ENCODE results near the gene NAA80. TPM values are rescaled to one million over a fixed set of nuclear protein-coding genes. Genes with fewer than 3 reads are reported as not detected.
A peak's percentile ranks its signal among the peaks of the same experiment; 100 is the strongest.

NAA80 gene
- total RNA-seq, 1 donor from 2014 or later: 17.3 TPM

- DNase-seq: peak; percentile 58
- no peak overlapping the region for H3K4me3 Mint-ChIP-seq
- H3K9me3 Mint-ChIP-seq: no peaks in the 10 kb centered on the region
- H3K27me3 Mint-ChIP-seq: no peaks in the 10 kb centered on the region
- no peak overlapping the region for H3K27ac Mint-ChIP-seq
- H3K36me3 Mint-ChIP-seq (ENCODE audit: low read depth): peaks cover 2% of the 10 kb centered on the region
- intact Hi-C loops (cut with micrococcal nuclease): loop anchor here (5.0 to 10.0 kb wide), 2 partner anchors 315 to 622 kb away; partner anchors contain the start of genes APEH and CISH
- H3K4me1 Mint-ChIP-seq: peaks cover 29% of the 10 kb centered on the region
These were observed 2.4 kb downstream of the NAA80 start for GRCh38 chr3:50296721-50297383.

GRCh38 chr3:50295553-50296431 lies 3.4 kb downstream of the NAA80 start:
- Mint-ChIP-seq H3K27me3 (no peaks in the 10 kb centered on the region), H3K9me3 (no peaks in the 10 kb centered on the region), H3K27ac (peak overlapping the region; percentile 51), H3K4me3 (no peak overlapping the region), H3K36me3 (ENCODE audit: low read depth) (peaks cover 8% of the 10 kb centered on the region), H3K4me1 (peaks cover 29% of the 10 kb centered on the region)
- peak; percentile 56 for DNase-seq
- intact Hi-C loops (cut with micrococcal nuclease): loop anchor here (5.0 to 10.0 kb wide), 2 partner anchors 317 to 621 kb away; partner anchors contain the start of genes APEH and CISH

GRCh38 chr3:50294492-50295403 lies 4.5 kb downstream of the NAA80 start:
- no peak overlapping the region for H3K27ac Mint-ChIP-seq
- H3K4me1 Mint-ChIP-seq: peaks cover 22% of the 10 kb centered on the region
- no peaks in the 10 kb centered on the region for H3K9me3 Mint-ChIP-seq
- peaks cover 15% of the 10 kb centered on the region for H3K36me3 Mint-ChIP-seq (ENCODE audit: low read depth)
- no peaks in the 10 kb centered on the region for H3K27me3 Mint-ChIP-seq
- intact Hi-C loops (cut with micrococcal nuclease): loop anchor here (5.0 to 10.0 kb wide), 2 partner anchors 318 to 620 kb away; partner anchors contain the start of genes APEH and CISH
- DNase-seq: peak; percentile 57
- H3K4me3 Mint-ChIP-seq: no peak overlapping the region

- Mint-ChIP-seq H3K27me3 (no peaks in the 10 kb centered on the region), H3K4me1 (peaks cover 19% of the 10 kb centered on the region), H3K9me3 (no peaks in the 10 kb centered on the region), H3K27ac (no peak overlapping the region), H3K36me3 (ENCODE audit: low read depth) (peaks cover 22% of the 10 kb centered on the region), H3K4me3 (no peak overlapping the region)
- no peak for DNase-seq
- intact Hi-C loops (cut with micrococcal nuclease): loop anchor here (10.0 kb wide), 1 partner anchor 619 kb away; the partner anchor contains the start of gene APEH
These were observed 5.1 kb downstream of the NAA80 start for GRCh38 chr3:50294089-50294488.

- H3K36me3 Mint-ChIP-seq (ENCODE audit: low read depth): peaks cover 28% of the 10 kb centered on the region
- DNase-seq: no peak
- H3K27ac Mint-ChIP-seq: peak overlapping the region; percentile 96
- H3K4me3 Mint-ChIP-seq: peak overlapping the region; percentile 94
- no peaks in the 10 kb centered on the region for H3K27me3 Mint-ChIP-seq
- H3K9me3 Mint-ChIP-seq: no peaks in the 10 kb centered on the region
- intact Hi-C loops (cut with micrococcal nuclease): loop anchor here (10.0 kb wide), 1 partner anchor 618 kb away; the partner anchor contains the start of gene APEH
- peaks cover 16% of the 10 kb centered on the region for H3K4me1 Mint-ChIP-seq
These were observed 6.0 kb downstream of the NAA80 start for GRCh38 chr3:50293079-50293801.

- H3K27me3 Mint-ChIP-seq: no peaks in the 10 kb centered on the region
These were observed 6.8 kb downstream of the NAA80 start, which contains the start of gene IFRD2 for GRCh38 chr3:50292159-50293078. Gene IFRD2 (minus strand): TSS chr3:50292429. CDS start chr3:50292274, 155 bp downstream.

GRCh38 chr3:50290161-50290641 lies 9.0 kb downstream of the NAA80 start:
- Mint-ChIP-seq H3K9me3 (no peaks in the 10 kb centered on the region), H3K27me3 (no peaks in the 10 kb centered on the region), H3K4me3 (peak overlapping the region; percentile 94), H3K4me1 (peaks cover 14% of the 10 kb centered on the region), H3K36me3 (ENCODE audit: low read depth) (peaks cover 40% of the 10 kb centered on the region), H3K27ac (no peak overlapping the region)
- intact Hi-C loops (cut with micrococcal nuclease): loop anchor here (10.0 kb wide), 1 partner anchor 615 kb away; the partner anchor contains the start of gene APEH
- peak; percentile 59 for DNase-seq

More at GRCh38 chr3:50292159-50293078, 6.8 kb downstream of the NAA80 start, which contains the start of gene IFRD2:
- Mint-ChIP-seq H3K4me3 (peak within 1 kb of the TSS; percentile 94), H3K4me1 (peaks cover 12% of the 10 kb centered on the region), H3K9me3 (no peaks in the 10 kb centered on the region), H3K36me3 (ENCODE audit: low read depth) (peaks cover 33% of the 10 kb centered on the region), H3K27ac (peak within 1 kb of the TSS; percentile 96)
- intact Hi-C loops (cut with micrococcal nuclease): loop anchor here (1.0 to 10.0 kb wide), 4 partner anchors 36 to 618 kb away; partner anchors contain the start of genes APEH, RBM5, TMEM115 and TUSC2
- peak; percentile 99 for DNase-seq

- DNase-seq: no peak
- Mint-ChIP-seq H3K36me3 (ENCODE audit: low read depth) (peaks cover 42% of the 10 kb centered on the region), H3K27me3 (no peaks in the 10 kb centered on the region), H3K4me1 (peaks cover 14% of the 10 kb centered on the region), H3K27ac (no peak overlapping the region), H3K9me3 (no peaks in the 10 kb centered on the region), H3K4me3 (peak overlapping the region; percentile 15)
- intact Hi-C loops (cut with micrococcal nuclease): no loop called here
These were observed 10.1 kb downstream of the NAA80 start for GRCh38 chr3:50289130-50289529.

GRCh38 chr3:50288387-50289007 lies 10.7 kb downstream of the NAA80 start:
- H3K4me1 Mint-ChIP-seq: peaks cover 14% of the 10 kb centered on the region
- DNase-seq: peak; percentile 55
- H3K27me3 Mint-ChIP-seq: no peaks in the 10 kb centered on the region
- intact Hi-C loops (cut with micrococcal nuclease): no loop called here
- no peak overlapping the region for H3K4me3 Mint-ChIP-seq
- no peak overlapping the region for H3K27ac Mint-ChIP-seq
- H3K9me3 Mint-ChIP-seq: no peaks in the 10 kb centered on the region
- H3K36me3 Mint-ChIP-seq (ENCODE audit: low read depth): peaks cover 42% of the 10 kb centered on the region

GRCh38 chr3:50287262-50287661 lies 11.9 kb downstream of the NAA80 start:
- H3K9me3 Mint-ChIP-seq: no peaks in the 10 kb centered on the region
- DNase-seq: no peak
- intact Hi-C loops (cut with micrococcal nuclease): no loop called here
- H3K36me3 Mint-ChIP-seq (ENCODE audit: low read depth): peaks cover 42% of the 10 kb centered on the region
- peaks cover 7% of the 10 kb centered on the region for H3K4me1 Mint-ChIP-seq
- no peak overlapping the region for H3K4me3 Mint-ChIP-seq
- no peak overlapping the region for H3K27ac Mint-ChIP-seq
- H3K27me3 Mint-ChIP-seq: no peaks in the 10 kb centered on the region

Data from activated CD4-positive, alpha-beta T cell treated with anti-CD3 and anti-CD28 coated beads, Interleukin-2, amount 10 ng/mL, durations not matched to agents 24 days and 14 days (primary cell).